CD14-positive monocyte (primary cell): ENCODE measurements around the gene RBM10. TPM values are rescaled to one million over a fixed set of nuclear protein-coding genes. Genes with fewer than 3 reads are reported as not detected.
A peak's percentile ranks its signal among the peaks of the same experiment; 100 is the strongest.

Source experiments
- DNase-seq, 3 donors: peaks; one replicate each; pipeline ENCODE4 v3.0.0-alpha.2; 2011 to 2022
- H2AFZ ChIP-seq: 2 replicates; pipeline ENCODE4 v1.6.0; 2012; ENCODE audit warnings: mild to moderate bottlenecking, low read depth, low read length, inconsistent platforms; ENCODE audit not compliant: insufficient read depth, poor library complexity, severe bottlenecking
- H3K27ac ChIP-seq, 2 donors: 1 replicate in 1 of 2; 2 replicates in 1 of 2; pipeline ENCODE4 v1.5.1; 2012 to 2013; ENCODE audit warnings: low read length in 2 of 2, control low read depth in 1 of 2, inconsistent platforms in 1 of 2, low read depth in 1 of 2, mild to moderate bottlenecking in 1 of 2
- H3K27me3 ChIP-seq, 2 donors: one replicate each; pipeline versions ENCODE4 v1.6.0 to v1.6.1; 2011 to 2013; ENCODE audit warnings: low read length in 2 of 2; ENCODE audit not compliant: control insufficient read depth in 2 of 2, insufficient read depth in 2 of 2
- H3K36me3 ChIP-seq, 2 donors: replicated peaks in 1 of 2; 1 replicate in 1 of 2; 2 replicates in 1 of 2; pipeline versions ENCODE4 v1.5.1 to v1.6.1; 2012 to 2013; ENCODE audit warnings: low read length in 2 of 2, control low read depth in 1 of 2, inconsistent platforms in 1 of 2, mild to moderate bottlenecking in 1 of 2; ENCODE audit not compliant: insufficient read depth in 2 of 2, control insufficient read depth in 1 of 2
- H3K4me1 ChIP-seq, 2 donors: 1 replicate in 1 of 2; 2 replicates in 1 of 2; pipeline versions ENCODE4 v1.5.1 to v1.6.1; 2012 to 2013; ENCODE audit warnings: low read length in 2 of 2, control low read depth in 1 of 2, inconsistent platforms in 1 of 2, mild to moderate bottlenecking in 1 of 2, moderate library complexity in 1 of 2; ENCODE audit not compliant: insufficient read depth in 2 of 2, control insufficient read depth in 1 of 2
- H3K4me2 ChIP-seq: replicated peaks from 2 replicates; pipeline ENCODE3; 2012; ENCODE audit warnings: low read length, moderate library complexity, mild to moderate bottlenecking; ENCODE audit not compliant: poor library complexity, severe bottlenecking; ENCODE audit errors: extremely low read depth
- H3K4me3 ChIP-seq, 3 experiments: fragments of 200-600 bp in 1 of 3; sonication (generic) in 1 of 3; replicated peaks in 1 of 3; 1 replicate in 2 of 3; 2 replicates in 1 of 3; pipeline ENCODE4 v1.5.1; 2011 to 2013; ENCODE audit warnings: low read length in 3 of 3, mild to moderate bottlenecking in 3 of 3, control low read depth in 2 of 3, low read depth in 2 of 3, inconsistent platforms in 1 of 3, moderate library complexity in 1 of 3
- H3K79me2 ChIP-seq: 2 replicates; pipeline ENCODE4 v1.6.0; 2012; ENCODE audit warnings: mild to moderate bottlenecking, control low read depth, inconsistent platforms, low read length, moderate library complexity; ENCODE audit not compliant: insufficient read depth
- H3K9ac ChIP-seq: 2 replicates; pipeline ENCODE4 v1.6.0; 2017; ENCODE audit warnings: low read length, mild to moderate bottlenecking; ENCODE audit not compliant: insufficient read depth, poor library complexity, severe bottlenecking
- H3K9me3 ChIP-seq, 2 donors: replicated peaks in 1 of 2; 1 replicate in 1 of 2; 2 replicates in 1 of 2; pipeline versions ENCODE4 v1.5.1 to v1.6.1; 2012 to 2013; ENCODE audit warnings: low read length in 2 of 2, control low read depth in 1 of 2; ENCODE audit not compliant: control insufficient read depth in 1 of 2, insufficient read depth in 1 of 2
- H4K20me1 ChIP-seq: 2 replicates; pipeline ENCODE4 v1.6.0; 2012; ENCODE audit warnings: mild to moderate bottlenecking, low read length, control low read depth, moderate library complexity; ENCODE audit not compliant: insufficient read depth
- H3K27ac Mint-ChIP-seq, 7 donors: one replicate each; pipeline ENCODE4 v1.8.0; 2020; ENCODE audit warnings: mild to moderate bottlenecking in 7 of 7, mixed read lengths in 7 of 7, moderate library complexity in 6 of 7, inconsistent platforms in 2 of 7
- H3K27me3 Mint-ChIP-seq, 3 donors: one replicate each; pipeline ENCODE4 v1.8.0; 2021 to 2022; ENCODE audit warnings: low read depth in 3 of 3, mild to moderate bottlenecking in 3 of 3, mixed read lengths in 3 of 3, moderate library complexity in 3 of 3, inconsistent platforms in 1 of 3
- H3K36me3 Mint-ChIP-seq, 2 donors: one replicate each; pipeline ENCODE4 v1.8.0; 2020; ENCODE audit warnings: mixed read lengths in 2 of 2, inconsistent platforms in 1 of 2, mild to moderate bottlenecking in 1 of 2
- H3K4me1 Mint-ChIP-seq: one replicate; pipeline ENCODE4 v1.8.0; 2020; ENCODE audit warnings: mild to moderate bottlenecking, mixed read lengths
- H3K4me3 Mint-ChIP-seq, 2 donors: one replicate each; pipeline ENCODE4 v1.8.0; 2020; ENCODE audit warnings: mild to moderate bottlenecking in 2 of 2, mixed read lengths in 2 of 2, moderate library complexity in 1 of 2
- H3K9me3 Mint-ChIP-seq, 7 donors: one replicate each; pipeline ENCODE4 v1.8.0; 2020 to 2022; ENCODE audit warnings: mixed read lengths in 7 of 7, mild to moderate bottlenecking in 6 of 7, moderate library complexity in 6 of 7, inconsistent platforms in 2 of 7
- WGBS: methylation state at CpG from one replicate; pipeline ENCODE4 v1.1.5; 2013; ENCODE audit warnings: missing lambda C conversion rate; ENCODE audit not compliant: insufficient coverage; 5-methylcytosine and 5-hydroxymethylcytosine counted together
- intact Hi-C, 2 donors: fragments of 100-400 bp; cut with micrococcal nuclease; formaldehyde crosslinking; loops; one replicate each; pipeline versions ENCODE4 v1.15.0 to v1.15.1; 2023
- polyA plus RNA-seq, 3 donors: library from polyadenylated mRNA; depleted of rRNA in 1 of 3; unstranded in 2 of 3; stranded (reverse) in 1 of 3; fragments of 300-500 nt in 2 of 3; fragments of >200 nt in 1 of 3; fragmentation: Illumina TruSeq in 2 of 3; gene quantifications; 1 replicate in 2 of 3; 2 replicates in 1 of 3; pipeline ENCODE4 v1.2.3, GENCODE V29; 2012 to 2021
- TF ChIP-seq, protein P1 (sequence below): fragments of 200-600 bp; IDR thresholded peaks from one replicate; pipeline ENCODE4 v1.8.0; 2022; ENCODE audit warnings: antibody characterized with exemption, mild to moderate bottlenecking

RBM10 gene
- polyA plus RNA-seq, 3 donors = 7.3 to 29.4 (median 14.0) TPM

GRCh38 chrX:47197526-47197925 is 52.5 kb downstream of the RBM10 start:
- no CpG with 5 or more reads among the region's 7 CpGs for WGBS
- no peak overlapping the region for H2AFZ ChIP-seq
- TF ChIP-seq, protein P1, sequence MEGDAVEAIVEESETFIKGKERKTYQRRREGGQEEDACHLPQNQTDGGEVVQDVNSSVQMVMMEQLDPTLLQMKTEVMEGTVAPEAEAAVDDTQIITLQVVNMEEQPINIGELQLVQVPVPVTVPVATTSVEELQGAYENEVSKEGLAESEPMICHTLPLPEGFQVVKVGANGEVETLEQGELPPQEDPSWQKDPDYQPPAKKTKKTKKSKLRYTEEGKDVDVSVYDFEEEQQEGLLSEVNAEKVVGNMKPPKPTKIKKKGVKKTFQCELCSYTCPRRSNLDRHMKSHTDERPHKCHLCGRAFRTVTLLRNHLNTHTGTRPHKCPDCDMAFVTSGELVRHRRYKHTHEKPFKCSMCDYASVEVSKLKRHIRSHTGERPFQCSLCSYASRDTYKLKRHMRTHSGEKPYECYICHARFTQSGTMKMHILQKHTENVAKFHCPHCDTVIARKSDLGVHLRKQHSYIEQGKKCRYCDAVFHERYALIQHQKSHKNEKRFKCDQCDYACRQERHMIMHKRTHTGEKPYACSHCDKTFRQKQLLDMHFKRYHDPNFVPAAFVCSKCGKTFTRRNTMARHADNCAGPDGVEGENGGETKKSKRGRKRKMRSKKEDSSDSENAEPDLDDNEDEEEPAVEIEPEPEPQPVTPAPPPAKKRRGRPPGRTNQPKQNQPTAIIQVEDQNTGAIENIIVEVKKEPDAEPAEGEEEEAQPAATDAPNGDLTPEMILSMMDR = no peak
- peaks cover 0 to 22% (median 0%) of the 10 kb centered on the region in 3 donors for H3K27me3 Mint-ChIP-seq
- no peak overlapping the region for H3K9ac ChIP-seq
- no peak overlapping the region for H3K4me3 ChIP-seq
- H3K27ac Mint-ChIP-seq = peak overlapping the region in 4 of 7 donors; percentile 54 to 89 (median 68)
- intact Hi-C loops = loop anchor here (10.0 kb wide), 3 partner anchors 187 to 637 kb away; partner anchors contain the start of gene ZNF81 (in 1 of the 2)
- no peak overlapping the region for H3K4me3 Mint-ChIP-seq
- peaks cover 43 to 60% of the 10 kb centered on the region in 2 donors for H3K36me3 ChIP-seq
- H3K4me2 ChIP-seq = no peak overlapping the region
- no peak for DNase-seq
- H3K9me3 ChIP-seq = no peaks in the 10 kb centered on the region
- peak overlapping the region in 1 of 2 donors; percentile 59 for H3K27ac ChIP-seq
- no peaks in the 10 kb centered on the region for H3K27me3 ChIP-seq
- H3K4me1 Mint-ChIP-seq = peaks cover 41% of the 10 kb centered on the region
- H3K79me2 ChIP-seq = peaks cover 60% of the 10 kb centered on the region
- H3K4me1 ChIP-seq = peaks cover 38 to 39% of the 10 kb centered on the region in 2 donors
- H3K9me3 Mint-ChIP-seq = no peaks in the 10 kb centered on the region
- peaks cover 70% of the 10 kb centered on the region for H4K20me1 ChIP-seq
- peaks cover 51 to 75% of the 10 kb centered on the region in 2 donors for H3K36me3 Mint-ChIP-seq

- Histone ChIP-seq H3K9me3 (no peaks in the 10 kb centered on the region), H3K4me3 (no peak overlapping the region), H3K79me2 (peaks cover 60% of the 10 kb centered on the region), H2AFZ (no peak overlapping the region), H3K36me3 (peaks cover 50 to 67% of the 10 kb centered on the region in 2 donors), H3K4me2 (no peak overlapping the region), H3K27ac (peak overlapping the region in 1 of 2 donors; percentile 1), H4K20me1 (peaks cover 76% of the 10 kb centered on the region), H3K4me1 (peaks cover 31 to 33% of the 10 kb centered on the region in 2 donors), H3K9ac (no peak overlapping the region), H3K27me3 (no peaks in the 10 kb centered on the region)
- no peak for DNase-seq
- WGBS = no CpG with 5 or more reads among the region's 10 CpGs
- Mint-ChIP-seq H3K4me1 (peaks cover 35% of the 10 kb centered on the region), H3K27me3 (peaks cover 0 to 21% (median 0%) of the 10 kb centered on the region in 3 donors), H3K27ac (peak overlapping the region in 2 of 7 donors; percentile 31 to 70), H3K9me3 (no peaks in the 10 kb centered on the region), H3K36me3 (peaks cover 55 to 82% of the 10 kb centered on the region in 2 donors), H3K4me3 (no peak overlapping the region)
- intact Hi-C loops = loop anchor here (10.0 kb wide), 3 partner anchors 187 to 637 kb away; partner anchors contain the start of gene ZNF81 (in 1 of the 2)
- TF ChIP-seq, protein P1 = no peak
Measured at GRCh38 chrX:47198026-47198686, 53.1 kb downstream of the RBM10 start.
